SJSA1 (cell line): ENCODE results near the gene HLA-DRB5. TPM values are rescaled to one million over a fixed set of nuclear protein-coding genes. Genes with fewer than 3 reads are reported as not detected.
"Not testable (repeated sequence)": the region's sequence is repeated elsewhere in the genome, so short reads cannot be mapped to it uniquely, and the experiment has no call there.

Experiments used
- DNase-seq, 2 experiments: peaks; one replicate each; pipeline ENCODE4 v3.0.0-alpha.2; 2015 to 2020; ENCODE audit warnings: low spot score in 2 of 2, low read depth in 1 of 2
- H3K27ac ChIP-seq: fragments of 250-450 bp; sonication (Bioruptor Pico); 2 replicates; pipeline ENCODE4 v1.5.1; 2020; ENCODE audit warnings: mild to moderate bottlenecking, moderate library complexity
- H3K27me3 ChIP-seq: fragments of 250-450 bp; sonication (Bioruptor Pico); replicated peaks from 2 replicates; pipeline ENCODE4 v1.5.1; 2020; ENCODE audit warnings: mild to moderate bottlenecking, moderate library complexity
- H3K36me3 ChIP-seq: fragments of 250-450 bp; sonication (Bioruptor Pico); 2 replicates; pipeline ENCODE4 v1.5.1; 2020; ENCODE audit warnings: mild to moderate bottlenecking
- H3K4me1 ChIP-seq: fragments of 250-450 bp; sonication (Bioruptor Pico); replicated peaks from 2 replicates; pipeline ENCODE4 v1.6.1; 2021; ENCODE audit warnings: mild to moderate bottlenecking
- H3K4me3 ChIP-seq: fragments of 250-450 bp; sonication (Bioruptor Pico); 2 replicates; pipeline ENCODE4 v1.5.1; 2020; ENCODE audit warnings: mild to moderate bottlenecking
- H3K9me3 ChIP-seq: fragments of 250-450 bp; sonication (Bioruptor Pico); replicated peaks from 2 replicates; pipeline ENCODE4 v1.5.1; 2020; ENCODE audit warnings: mild to moderate bottlenecking
- total RNA-seq: library from RNA; depleted of rRNA; stranded (reverse); fragments of >200 nt; shearing (Covaris generic); gene quantifications from 2 replicates; pipeline ENCODE4 v1.2.3, GENCODE V29; 2014

The HLA-DRB5 gene
- total RNA-seq, 1 experiment from 2014 or later = not detected

DNA sequence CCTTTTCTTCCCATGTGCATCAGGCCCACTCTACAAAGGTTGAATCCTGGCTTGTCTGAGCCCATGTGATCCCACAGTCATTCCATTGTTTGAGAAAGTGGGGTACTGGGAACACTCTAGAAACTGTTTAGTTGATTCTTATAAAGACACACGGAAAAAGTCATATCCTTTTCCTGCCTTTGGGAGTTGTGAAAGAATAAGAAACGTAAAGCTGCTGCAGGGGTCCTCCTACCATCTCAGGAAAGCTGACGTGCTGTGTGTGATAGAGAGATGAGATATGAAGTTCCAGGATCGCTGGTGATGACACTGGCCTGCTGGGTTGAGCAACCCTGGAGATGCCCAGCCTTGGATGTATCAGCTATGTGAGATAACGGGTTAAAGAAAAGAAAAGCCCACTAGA, 21.3 kb upstream of the HLA-DRB5 start:
- H3K36me3 ChIP-seq = no peaks in the 10 kb centered on the region

DNA sequence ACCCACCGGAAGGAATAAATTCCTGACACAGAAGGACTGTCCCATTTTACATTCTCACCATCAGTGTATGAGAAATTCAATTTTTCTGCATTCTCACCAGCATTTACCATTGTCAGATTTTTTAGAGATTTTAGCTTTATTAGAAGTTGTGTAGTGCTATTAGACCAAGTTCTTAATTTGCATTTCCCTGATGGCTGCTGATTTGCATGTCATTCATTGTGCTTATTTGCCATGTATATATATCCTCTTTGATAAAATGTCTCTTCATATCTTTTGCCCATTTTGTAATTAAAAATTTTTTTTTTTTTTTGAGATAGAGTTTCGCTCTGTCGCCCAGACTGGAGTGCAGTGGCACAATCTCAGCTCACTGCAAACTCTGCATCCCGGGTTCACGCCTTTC, 9.8 kb upstream of the HLA-DRB5 start:
- no peak for DNase-seq
- Histone ChIP-seq H3K4me1 (no peaks in the 10 kb centered on the region), H3K27ac (no peak overlapping the region), H3K4me3 (no peak overlapping the region), H3K36me3 (no peaks in the 10 kb centered on the region), H3K9me3 (no peaks in the 10 kb centered on the region), H3K27me3 (peaks cover 15% of the 10 kb centered on the region)

More for the DNA sequence above, 21.3 kb upstream of the HLA-DRB5 start:
- H3K27me3 ChIP-seq = peaks cover 3% of the 10 kb centered on the region; the same call in 1 of the 2 replicates
- H3K9me3 ChIP-seq = no peaks in the 10 kb centered on the region
- H3K4me3 ChIP-seq = no peak overlapping the region
- DNase-seq = no peak
- H3K4me1 ChIP-seq = no peaks in the 10 kb centered on the region
- no peak overlapping the region for H3K27ac ChIP-seq

DNA sequence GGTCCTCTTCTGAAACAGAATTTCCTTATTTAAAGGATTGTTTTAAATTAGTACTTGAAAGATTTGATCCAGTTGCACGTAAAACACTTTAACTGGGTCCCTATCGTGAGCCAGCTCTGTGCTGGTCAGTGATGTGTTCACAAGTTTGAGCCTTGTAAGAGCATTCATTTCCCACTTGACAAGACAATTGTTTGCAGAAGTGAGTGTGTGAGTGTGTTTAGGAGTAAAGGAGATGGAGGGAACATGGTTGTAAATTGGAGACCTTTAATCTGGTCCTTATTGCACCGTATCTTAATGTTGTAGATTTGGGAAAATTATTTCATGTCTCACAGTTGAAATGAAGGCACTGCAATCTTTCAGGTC, 325 bp upstream of the HLA-DRB5 start:
- H3K36me3 ChIP-seq, H3K27me3 ChIP-seq, H3K4me3 ChIP-seq, H3K4me1 ChIP-seq, H3K27ac ChIP-seq, H3K9me3 ChIP-seq, DNase-seq: not testable (repeated sequence)

DNA sequence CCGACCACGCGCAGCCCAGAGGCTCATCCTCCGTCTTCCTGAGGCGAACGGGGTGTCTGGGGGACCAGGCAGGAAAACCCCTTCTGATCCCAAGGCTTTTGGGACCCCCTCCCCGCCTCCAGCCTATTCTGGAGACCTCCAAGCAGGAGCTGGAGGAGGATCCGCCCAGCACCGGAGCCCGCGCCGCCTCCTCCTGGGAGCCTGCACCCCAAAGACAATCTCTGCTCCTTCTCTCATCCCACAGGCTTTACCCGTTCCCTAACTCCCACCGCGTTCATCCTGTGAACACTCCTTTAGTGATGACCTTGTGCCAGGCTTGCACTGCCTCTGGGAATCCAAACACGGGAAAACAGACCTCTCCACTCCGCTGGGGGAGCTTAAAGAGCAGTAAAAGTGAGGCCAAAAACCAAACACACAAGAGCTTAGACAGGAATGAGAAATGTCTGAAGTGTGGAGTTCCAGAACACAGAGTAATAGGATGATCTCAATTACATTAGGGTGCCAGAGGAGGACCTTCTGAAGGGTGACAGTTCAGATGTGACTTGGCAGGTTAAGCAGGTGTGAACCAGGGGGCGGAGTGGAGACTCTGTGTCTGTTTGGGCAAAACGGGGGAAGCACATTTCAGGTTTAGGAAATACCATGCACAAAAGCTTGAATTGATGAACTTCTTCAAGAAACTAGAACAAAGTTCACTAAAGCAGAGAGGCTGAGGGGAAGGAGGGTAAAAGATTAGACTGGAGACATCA, 7.6 kb downstream of the HLA-DRB5 start:
- no peaks in the 10 kb centered on the region for H3K4me1 ChIP-seq
- no peak overlapping the region for H3K4me3 ChIP-seq
- peaks cover 29% of the 10 kb centered on the region for H3K27me3 ChIP-seq
- no peaks in the 10 kb centered on the region for H3K36me3 ChIP-seq
- H3K9me3 ChIP-seq = no peaks in the 10 kb centered on the region
- H3K27ac ChIP-seq = no peak overlapping the region
- DNase-seq = no peak

DNA sequence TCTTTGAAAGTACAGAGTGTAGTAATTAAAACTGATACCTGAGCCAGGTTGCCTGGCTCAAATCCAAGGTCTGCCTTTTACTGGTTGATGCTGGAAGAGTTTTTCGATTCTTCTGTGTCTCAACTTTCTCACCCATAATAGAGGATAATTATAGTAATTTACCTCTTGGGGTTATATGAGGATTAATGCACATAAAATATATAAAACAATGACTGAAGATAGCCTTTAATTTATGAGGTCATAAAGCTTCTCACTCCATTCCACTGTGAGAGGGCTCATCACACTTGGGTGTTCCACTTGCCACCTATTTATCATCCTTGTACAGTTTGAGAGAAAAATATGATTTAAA, 10.2 kb downstream of the HLA-DRB5 start:
- Histone ChIP-seq H3K27me3 (peaks cover 32% of the 10 kb centered on the region), H3K36me3 (no peaks in the 10 kb centered on the region), H3K4me1 (no peaks in the 10 kb centered on the region), H3K9me3 (no peaks in the 10 kb centered on the region), H3K27ac (no peak overlapping the region), H3K4me3 (no peak overlapping the region)
- no peak for DNase-seq

DNA sequence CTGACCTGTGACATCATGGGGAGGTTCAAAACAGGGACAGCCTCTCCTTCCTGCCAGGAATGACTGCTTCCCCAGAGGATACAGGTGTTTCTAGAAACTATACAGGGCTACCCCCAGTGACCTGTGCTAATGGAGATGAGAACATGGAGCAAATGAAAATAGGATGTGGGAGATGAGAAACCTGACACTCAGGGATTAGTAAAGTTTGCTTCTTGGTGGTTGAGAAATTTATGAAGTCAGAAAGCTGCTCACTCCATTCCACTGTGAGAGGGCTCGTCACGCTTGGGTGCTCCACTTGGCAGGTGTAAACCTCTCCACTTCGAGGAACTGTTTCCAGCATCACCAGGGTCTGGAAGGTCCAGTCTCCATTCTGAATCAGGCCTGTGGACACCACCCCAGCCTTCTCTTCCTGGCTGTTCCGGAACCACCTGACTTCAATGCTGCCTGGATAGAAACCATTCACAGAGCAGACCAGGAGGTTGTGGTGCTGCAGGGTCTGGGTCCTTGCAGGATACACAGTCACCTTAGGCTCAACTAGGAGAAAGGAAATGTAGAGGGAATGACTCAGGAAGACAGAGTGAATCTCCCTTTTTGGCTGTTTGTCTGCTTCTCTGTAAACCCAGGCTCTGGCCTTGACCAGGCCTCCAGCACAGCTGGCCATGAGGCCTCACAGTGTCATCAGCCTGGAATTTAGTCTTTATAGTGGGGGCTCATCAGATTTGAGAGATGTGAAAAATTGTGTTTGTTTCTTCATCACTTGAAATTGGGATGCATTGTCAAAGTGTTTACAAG, 10.8 kb downstream of the HLA-DRB5 start:
- Histone ChIP-seq H3K4me1 (no peaks in the 10 kb centered on the region), H3K9me3 (no peaks in the 10 kb centered on the region), H3K27me3 (peaks cover 32% of the 10 kb centered on the region), H3K36me3 (no peaks in the 10 kb centered on the region), H3K4me3 (no peak overlapping the region), H3K27ac (no peak overlapping the region)
- no peak for DNase-seq

DNA sequence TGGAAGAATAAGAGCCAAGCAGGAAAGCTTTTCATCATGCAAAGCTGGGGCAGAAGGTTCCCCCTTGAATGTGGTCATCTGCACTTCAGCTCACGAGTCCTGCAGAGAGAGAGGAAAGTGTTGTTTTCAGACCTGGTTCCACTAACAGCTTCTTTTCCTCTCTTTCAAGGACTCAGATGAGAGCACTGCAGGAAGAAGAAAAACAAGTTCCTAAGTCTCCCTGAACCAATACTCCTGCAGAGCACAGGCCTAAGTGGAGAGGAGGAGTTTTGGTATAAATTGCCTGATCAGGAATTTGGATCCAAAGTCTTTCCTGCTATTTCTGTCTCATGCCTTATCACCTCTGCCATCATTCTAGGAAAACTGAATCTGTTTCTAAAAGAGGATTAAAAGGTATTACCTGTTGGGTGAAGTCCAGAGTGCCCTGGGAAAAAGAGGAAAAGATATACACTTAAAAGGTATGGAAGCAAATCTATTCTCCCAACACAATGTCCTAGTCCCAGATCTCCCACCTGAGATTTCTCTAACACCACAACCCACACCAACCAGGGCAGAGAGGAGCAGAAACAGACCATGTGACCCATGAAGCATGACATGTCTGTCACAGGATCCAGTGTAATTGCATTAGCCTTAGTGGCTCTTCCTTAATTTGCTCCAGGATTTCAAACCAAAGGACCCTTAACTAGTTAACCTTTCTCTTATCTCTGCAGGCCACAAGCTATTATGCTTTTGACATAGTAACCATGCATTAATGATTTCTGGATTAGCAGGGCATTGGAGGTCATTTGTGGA, 12.2 kb downstream of the HLA-DRB5 start:
- Histone ChIP-seq H3K27me3 (peaks cover 22% of the 10 kb centered on the region; the same call in 1 of the 2 replicates), H3K4me3 (no peak overlapping the region), H3K27ac (no peak overlapping the region), H3K9me3 (no peaks in the 10 kb centered on the region), H3K36me3 (no peaks in the 10 kb centered on the region), H3K4me1 (no peaks in the 10 kb centered on the region)
- no peak for DNase-seq

DNA sequence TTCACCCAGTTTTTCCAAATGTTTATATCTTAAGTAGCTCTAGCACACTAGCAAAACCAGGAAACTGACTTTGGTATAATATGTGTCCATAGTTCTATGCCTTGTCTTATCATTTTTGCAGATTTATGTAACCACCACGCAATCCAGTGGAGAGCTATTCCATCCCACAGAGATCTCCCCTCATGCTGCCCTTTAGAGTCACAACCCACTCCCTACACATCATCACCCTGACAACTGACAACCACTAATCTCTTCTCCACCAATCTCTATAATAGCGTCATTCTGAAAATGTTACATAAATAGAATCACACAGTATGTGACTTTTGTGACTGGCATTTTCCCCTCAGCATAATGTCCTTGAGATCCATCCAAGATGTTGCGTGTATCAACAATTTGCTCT, 29.1 kb downstream of the HLA-DRB5 start:
- no peaks in the 10 kb centered on the region for H3K36me3 ChIP-seq
- H3K9me3 ChIP-seq = no peaks in the 10 kb centered on the region
- H3K4me3 ChIP-seq = no peak overlapping the region
- peaks cover 9% of the 10 kb centered on the region; the same call in 1 of the 2 replicates for H3K27me3 ChIP-seq
- no peak for DNase-seq
- no peaks in the 10 kb centered on the region for H3K4me1 ChIP-seq
- H3K27ac ChIP-seq = no peak overlapping the region

DNA sequence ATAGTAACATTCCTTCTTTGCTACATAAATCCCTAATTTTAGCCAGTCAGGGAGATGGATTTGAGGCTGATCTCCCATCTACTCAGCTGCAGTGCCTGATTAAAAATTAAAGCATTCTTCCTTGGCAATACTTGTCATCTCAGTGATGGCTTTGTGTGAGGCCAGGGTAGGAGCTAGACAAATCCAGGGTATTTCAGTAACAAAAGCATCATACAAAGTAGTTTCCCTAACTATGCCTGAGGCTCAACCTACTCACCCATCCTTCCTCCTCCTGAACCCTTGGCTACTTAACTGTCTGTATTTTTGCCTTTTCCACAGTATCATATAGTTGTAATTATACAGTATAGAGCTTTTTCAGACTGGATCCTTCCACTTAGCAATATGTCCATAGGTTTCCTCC, 37.7 kb downstream of the HLA-DRB5 start:
- Histone ChIP-seq H3K36me3 (no peaks in the 10 kb centered on the region), H3K27ac (no peak overlapping the region), H3K9me3 (0 out of 2 replicates have a peak, but pooled peaks cover 2% of the 10 kb centered on the region), H3K27me3 (0 out of 2 replicates have a peak, but pooled peaks cover 9% of the 10 kb centered on the region), H3K4me1 (no peaks in the 10 kb centered on the region), H3K4me3 (no peak overlapping the region)
- DNase-seq = no peak

DNA sequence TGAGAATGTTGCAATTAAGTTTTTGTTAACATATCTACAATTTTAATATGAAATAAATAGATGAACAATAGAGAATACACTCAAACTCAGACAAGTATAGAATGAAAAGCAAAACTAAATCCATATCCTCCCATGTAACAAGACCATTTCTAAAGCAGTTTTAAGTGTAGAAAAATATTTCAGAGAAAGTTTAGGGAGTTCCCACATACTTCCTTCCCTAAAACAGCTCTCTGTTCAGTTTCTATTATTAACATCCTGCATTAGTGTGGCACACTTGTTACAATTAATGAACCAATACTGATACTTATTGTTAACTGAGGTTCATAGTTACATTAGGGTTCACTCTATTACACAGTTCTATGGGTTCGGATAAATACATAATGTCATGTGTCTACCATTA, 38.4 kb downstream of the HLA-DRB5 start:
- H3K27me3 ChIP-seq = 0 out of 2 replicates have a peak, but pooled peaks cover 12% of the 10 kb centered on the region
- DNase-seq = no peak
- H3K27ac ChIP-seq = no peak overlapping the region
- H3K9me3 ChIP-seq = 0 out of 2 replicates have a peak, but pooled peaks cover 2% of the 10 kb centered on the region
- H3K36me3 ChIP-seq = no peaks in the 10 kb centered on the region
- H3K4me1 ChIP-seq = no peaks in the 10 kb centered on the region
- no peak overlapping the region for H3K4me3 ChIP-seq

DNA sequence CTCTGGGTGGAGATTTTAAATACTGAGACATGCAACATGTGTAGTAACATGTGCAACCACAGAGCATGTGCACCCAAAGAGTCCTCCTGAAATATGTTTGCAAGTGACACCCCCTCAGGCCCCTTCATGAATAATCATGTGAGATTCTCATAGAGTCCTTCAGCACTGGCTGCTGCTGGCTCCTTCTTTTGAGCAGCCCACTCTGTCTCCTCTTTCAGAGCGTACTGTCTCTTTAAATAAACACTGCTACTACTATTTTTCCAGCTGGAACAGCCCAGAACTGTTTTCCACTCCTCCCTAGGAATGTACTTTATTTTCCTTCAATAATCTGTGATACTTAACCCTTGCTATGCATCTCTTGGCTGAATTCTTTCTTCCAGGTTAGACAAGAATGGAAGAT, 42.0 kb downstream of the HLA-DRB5 start:
- no peak overlapping the region for H3K27ac ChIP-seq
- no peaks in the 10 kb centered on the region for H3K9me3 ChIP-seq
- no peaks in the 10 kb centered on the region for H3K36me3 ChIP-seq
- H3K27me3 ChIP-seq = peaks cover 24% of the 10 kb centered on the region
- no peak for DNase-seq
- no peaks in the 10 kb centered on the region for H3K4me1 ChIP-seq
- no peak overlapping the region for H3K4me3 ChIP-seq

DNA sequence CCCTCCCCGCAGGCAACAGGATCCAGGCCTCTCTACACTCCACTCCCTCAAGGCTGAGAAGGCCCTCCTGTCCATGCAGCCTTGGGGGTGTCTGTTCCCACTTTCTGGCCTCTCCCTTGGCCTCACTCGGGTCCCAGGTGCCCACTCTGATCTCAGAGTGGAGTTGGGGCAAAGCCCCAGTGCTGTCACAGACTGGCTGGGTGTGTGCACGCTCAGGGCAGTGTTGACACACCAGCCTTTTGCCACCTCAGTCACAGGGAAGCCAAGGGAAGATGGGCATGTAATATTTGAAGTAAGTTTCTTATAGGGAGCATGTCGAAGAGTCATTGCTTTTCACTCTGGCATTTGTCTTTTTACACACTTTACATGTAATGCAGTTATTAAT, 45.5 kb downstream of the HLA-DRB5 start:
- Histone ChIP-seq H3K9me3 (no peaks in the 10 kb centered on the region), H3K27ac (no peak overlapping the region), H3K36me3 (no peaks in the 10 kb centered on the region), H3K4me3 (no peak overlapping the region), H3K4me1 (no peaks in the 10 kb centered on the region), H3K27me3 (peaks cover 24% of the 10 kb centered on the region)
- no peak for DNase-seq

DNA sequence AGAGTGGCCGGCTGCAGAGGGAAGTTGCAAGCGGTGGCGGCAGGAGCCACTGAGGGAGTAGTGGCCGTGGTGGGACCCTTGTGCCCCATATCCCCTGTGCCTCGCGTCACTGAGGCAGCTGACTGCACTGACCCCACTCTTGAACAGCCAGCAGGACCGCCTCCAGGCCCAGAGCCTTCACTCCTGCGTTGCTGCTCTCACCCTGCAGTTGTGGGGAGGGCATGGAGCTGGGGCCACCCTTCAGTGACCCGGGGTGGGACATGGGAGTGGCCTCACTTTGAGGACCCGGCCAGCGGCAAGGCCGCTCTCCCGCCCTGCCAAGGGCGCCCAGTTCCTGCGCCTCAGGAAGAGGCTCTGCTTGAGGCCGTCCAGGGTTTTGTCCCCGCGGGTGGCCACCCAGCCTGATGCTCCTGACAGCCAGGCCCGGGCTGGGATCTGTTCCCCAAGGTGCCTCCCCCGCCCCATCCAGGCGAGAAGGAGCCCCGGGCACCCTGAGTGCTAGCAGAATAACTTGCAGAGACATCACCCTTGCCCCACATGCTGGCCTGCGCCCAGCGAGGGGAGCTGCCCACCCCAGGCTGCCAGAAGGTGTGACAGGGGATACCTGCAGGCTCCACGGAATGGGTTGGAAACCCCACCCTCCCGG, 46.0 kb downstream of the HLA-DRB5 start:
- no peaks in the 10 kb centered on the region for H3K9me3 ChIP-seq
- H3K4me3 ChIP-seq = no peak overlapping the region
- H3K36me3 ChIP-seq = no peaks in the 10 kb centered on the region
- peaks cover 24% of the 10 kb centered on the region for H3K27me3 ChIP-seq
- H3K4me1 ChIP-seq = no peaks in the 10 kb centered on the region
- H3K27ac ChIP-seq = no peak overlapping the region
- DNase-seq = no peak
